HG03460 (cell line): ENCODE measurements around the gene SEMA6B.

Experiments
- ATAC-seq: cut with Tn5 transposase; IDR thresholded peaks from one replicate; pipeline ENCODE4 v1.9.1; 2021; ENCODE audit not compliant: unreplicated experiment

The SEMA6B gene

GRCh38 chr19:4496304-4496703 lies 63.2 kb downstream of the SEMA6B start:
- no peak for ATAC-seq

GRCh38 chr19:4495471-4495870 lies 64.0 kb downstream of the SEMA6B start:
- ATAC-seq: no peak

GRCh38 chr19:4494691-4495064 lies 64.8 kb downstream of the SEMA6B start:
- no peak for ATAC-seq

GRCh38 chr19:4493929-4494690 lies 65.4 kb downstream of the SEMA6B start:
- no peak for ATAC-seq

- no peak for ATAC-seq
These were observed 66.2 kb downstream of the SEMA6B start for GRCh38 chr19:4493104-4493928.
